ENCODE measurements around the gene FTH1. TPM values are rescaled to one million over a fixed set of nuclear protein-coding genes. Genes with fewer than 3 reads are reported as not detected.

Gene FTH1
- total RNA-seq, 1 experiment from 2014 or later = 1,565 TPM

GRCh38 chr11:62000539-62001446 is 33.4 kb upstream of the FTH1 start:
- H3K4me1 ChIP-seq = no peaks in the 10 kb centered on the region
- intact Hi-C loops (cut with micrococcal nuclease; ENCODE audit: unreplicated experiment) = no loop called here
- DNase-seq = no peak
- H3K27ac Mint-ChIP-seq (ENCODE audit: unreplicated experiment) = no peak overlapping the region
- no peak overlapping the region for H3K4me3 Mint-ChIP-seq (ENCODE audit: unreplicated experiment)
- H3K36me3 ChIP-seq (ENCODE audit: control insufficient read depth, insufficient read depth, low read length) = no peaks in the 10 kb centered on the region; the same call in 1 of the 2 replicates
- no peak overlapping the region for H3K4me3 ChIP-seq (ENCODE audit: low read depth, low read length)
- peaks cover 17% of the 10 kb centered on the region for H3K9me3 ChIP-seq
- no TSS peak for BruUV-seq (replicated peaks)
- peaks cover 10% of the 10 kb centered on the region for H3K36me3 Mint-ChIP-seq (ENCODE audit: insufficient read depth, unreplicated experiment)
- ChIA-PET POLR2A (no interaction called here), CTCF (no interaction called here)
- TF ChIP-seq CTCF (IDR thresholded peaks at IDR 0.05; ENCODE audit: insufficient read depth in 1 of 2, low read depth in 1 of 2, low read length in 1 of 2, severe bottlenecking in 1 of 2, unreplicated experiment in 1 of 2) = no peak
- H3K4me1 Mint-ChIP-seq (ENCODE audit: low read depth, unreplicated experiment) = no peaks in the 10 kb centered on the region
- H3K27me3 Mint-ChIP-seq (ENCODE audit: insufficient read depth, unreplicated experiment) = no peaks in the 10 kb centered on the region
- H3K9me3 Mint-ChIP-seq (ENCODE audit: unreplicated experiment) = peaks cover 19% of the 10 kb centered on the region
- no peaks in the 10 kb centered on the region for H3K27me3 ChIP-seq (replicated peaks; ENCODE audit: control insufficient read depth, insufficient read depth, low read length)

- Mint-ChIP-seq H3K27ac (ENCODE audit: unreplicated experiment) (no peak overlapping the region), H3K4me3 (ENCODE audit: unreplicated experiment) (no peak overlapping the region), H3K27me3 (ENCODE audit: insufficient read depth, unreplicated experiment) (no peaks in the 10 kb centered on the region), H3K4me1 (ENCODE audit: low read depth, unreplicated experiment) (peaks cover 7% of the 10 kb centered on the region), H3K36me3 (ENCODE audit: insufficient read depth, unreplicated experiment) (peaks cover 10% of the 10 kb centered on the region), H3K9me3 (ENCODE audit: unreplicated experiment) (peaks cover 19% of the 10 kb centered on the region)
- no peaks in the 10 kb centered on the region for H3K4me1 ChIP-seq
- H3K4me3 ChIP-seq (ENCODE audit: low read depth, low read length) = no peak overlapping the region
- intact Hi-C loops (cut with micrococcal nuclease; ENCODE audit: unreplicated experiment) = no loop called here
- H3K36me3 ChIP-seq (ENCODE audit: control insufficient read depth, insufficient read depth, low read length) = no peaks in the 10 kb centered on the region; the same call in 1 of the 2 replicates
- peak in 1 of 2 experiments; percentile 31 for DNase-seq
- ChIA-PET POLR2A (interaction anchor here (0.6 kb wide), 1 partner anchor 32 kb away, joined by 3 read pairs; the partner anchor contains the start of gene FTH1), CTCF (no interaction called here)
- BruUV-seq (replicated peaks) = no TSS peak
- peaks cover 17% of the 10 kb centered on the region for H3K9me3 ChIP-seq
- H3K27me3 ChIP-seq (replicated peaks; ENCODE audit: control insufficient read depth, insufficient read depth, low read length) = no peaks in the 10 kb centered on the region
- TF ChIP-seq CTCF (IDR thresholded peaks at IDR 0.05; ENCODE audit: insufficient read depth in 1 of 2, low read depth in 1 of 2, low read length in 1 of 2, severe bottlenecking in 1 of 2, unreplicated experiment in 1 of 2) = no peak
Observed at GRCh38 chr11:61999141-61999975, 31.9 kb upstream of the FTH1 start.

- no TSS peak for BruUV-seq (replicated peaks)
- H3K4me3 Mint-ChIP-seq (ENCODE audit: unreplicated experiment) = no peak overlapping the region
- no peak overlapping the region for H3K27ac Mint-ChIP-seq (ENCODE audit: unreplicated experiment)
- DNase-seq = no peak
- H3K36me3 Mint-ChIP-seq (ENCODE audit: insufficient read depth, unreplicated experiment) = peaks cover 10% of the 10 kb centered on the region
- Histone ChIP-seq H3K36me3 (ENCODE audit: control insufficient read depth, insufficient read depth, low read length) (no peaks in the 10 kb centered on the region; the same call in 1 of the 2 replicates), H3K4me1 (no peaks in the 10 kb centered on the region), H3K27me3 (replicated peaks; ENCODE audit: control insufficient read depth, insufficient read depth, low read length) (no peaks in the 10 kb centered on the region), H3K4me3 (ENCODE audit: low read depth, low read length) (no peak overlapping the region), H3K9me3 (peaks cover 17% of the 10 kb centered on the region)
- peaks cover 7% of the 10 kb centered on the region for H3K4me1 Mint-ChIP-seq (ENCODE audit: low read depth, unreplicated experiment)
- no peak for TF ChIP-seq CTCF (IDR thresholded peaks at IDR 0.05; ENCODE audit: insufficient read depth in 1 of 2, low read depth in 1 of 2, low read length in 1 of 2, severe bottlenecking in 1 of 2, unreplicated experiment in 1 of 2)
- no peaks in the 10 kb centered on the region for H3K27me3 Mint-ChIP-seq (ENCODE audit: insufficient read depth, unreplicated experiment)
- ChIA-PET CTCF (no interaction called here), POLR2A (no interaction called here)
- peaks cover 19% of the 10 kb centered on the region for H3K9me3 Mint-ChIP-seq (ENCODE audit: unreplicated experiment)
- intact Hi-C loops (cut with micrococcal nuclease; ENCODE audit: unreplicated experiment) = no loop called here
Observed at GRCh38 chr11:61996933-61997332, 29.5 kb upstream of the FTH1 start.
